ENCODE data around the gene ODR4.
"Not testable (repeated sequence)": the region's sequence is repeated elsewhere in the genome, so short reads cannot be mapped to it uniquely, and the experiment has no call there.

Gene ODR4

GRCh38 chr1:186424539-186424938, 48.9 kb downstream of the ODR4 start:
- DNase-seq = no peak

DNA sequence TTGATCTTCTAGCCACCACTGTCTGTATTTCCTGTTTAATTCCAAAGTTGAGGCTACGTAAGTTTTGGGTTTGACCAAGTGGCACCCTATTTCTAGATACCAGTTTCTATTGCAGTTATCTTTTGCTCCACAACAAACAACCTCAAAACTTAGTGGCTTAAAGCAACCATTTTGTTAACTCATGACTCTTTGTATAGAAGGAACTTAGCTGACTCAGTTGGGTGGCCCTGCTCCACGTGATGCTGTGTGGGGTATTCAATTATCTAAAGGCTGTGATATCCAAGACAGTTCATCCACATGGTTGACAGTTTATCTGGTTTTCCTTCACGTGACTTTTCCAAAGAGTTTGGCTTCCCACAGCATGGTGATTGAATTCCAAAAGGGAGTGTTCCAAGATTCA, 50.5 kb downstream of the ODR4 start:
- no peak for DNase-seq

GRCh38 chr1:186429017-186429416, 53.4 kb downstream of the ODR4 start:
- no peak for DNase-seq

- DNase-seq = no peak
Observed at GRCh38 chr1:186435336-186435735, 59.7 kb downstream of the ODR4 start.

- no peak for DNase-seq
Observed at GRCh38 chr1:186438567-186438966, 62.9 kb downstream of the ODR4 start.

DNA sequence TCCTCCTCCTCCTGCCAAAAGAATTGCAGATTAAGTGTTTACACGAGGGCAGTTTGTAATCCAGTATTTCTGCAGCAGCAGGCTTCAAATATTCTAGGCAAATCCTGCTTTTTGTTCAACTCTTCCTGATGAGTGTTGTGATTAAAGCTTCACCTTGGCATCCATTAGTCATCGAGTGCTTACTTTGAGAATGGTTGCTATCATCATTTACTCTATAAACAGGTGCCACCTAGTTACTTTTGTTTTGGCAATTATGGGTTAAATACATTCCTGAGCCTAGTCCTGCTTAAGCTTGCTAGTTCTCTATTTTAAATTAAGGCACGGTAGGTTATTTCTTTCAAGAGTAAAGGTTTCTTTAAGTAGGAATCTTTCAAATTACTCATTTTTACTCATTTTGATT, 64.9 kb downstream of the ODR4 start:
- no peak for DNase-seq

- DNase-seq = no peak
Observed at GRCh38 chr1:186442651-186443375, 67.2 kb downstream of the ODR4 start.

- DNase-seq = no peak
Observed at GRCh38 chr1:186443638-186444037, 68.0 kb downstream of the ODR4 start.

- no peak for DNase-seq
Observed at GRCh38 chr1:186446152-186446551, 70.5 kb downstream of the ODR4 start.

DNA sequence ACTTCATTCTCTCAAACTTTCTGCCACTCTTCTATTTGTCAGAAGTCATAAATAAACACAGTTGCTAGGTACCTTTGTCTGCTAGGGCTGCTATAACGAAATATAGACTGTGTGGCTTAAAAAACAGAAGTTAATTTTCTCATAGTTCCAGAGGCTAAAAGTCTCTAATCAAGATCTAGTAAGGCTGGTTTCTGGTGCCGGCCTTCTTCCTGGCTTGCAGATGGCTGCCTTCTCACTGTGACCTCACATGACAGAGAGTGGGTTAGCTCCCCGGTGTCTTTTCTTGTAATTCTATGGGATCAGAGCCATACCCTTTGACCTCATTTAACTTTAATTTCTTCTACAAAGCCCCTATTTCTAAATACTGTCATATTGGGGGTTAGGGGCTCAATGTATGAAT, 79.3 kb downstream of the ODR4 start:
- no peak for DNase-seq

DNA sequence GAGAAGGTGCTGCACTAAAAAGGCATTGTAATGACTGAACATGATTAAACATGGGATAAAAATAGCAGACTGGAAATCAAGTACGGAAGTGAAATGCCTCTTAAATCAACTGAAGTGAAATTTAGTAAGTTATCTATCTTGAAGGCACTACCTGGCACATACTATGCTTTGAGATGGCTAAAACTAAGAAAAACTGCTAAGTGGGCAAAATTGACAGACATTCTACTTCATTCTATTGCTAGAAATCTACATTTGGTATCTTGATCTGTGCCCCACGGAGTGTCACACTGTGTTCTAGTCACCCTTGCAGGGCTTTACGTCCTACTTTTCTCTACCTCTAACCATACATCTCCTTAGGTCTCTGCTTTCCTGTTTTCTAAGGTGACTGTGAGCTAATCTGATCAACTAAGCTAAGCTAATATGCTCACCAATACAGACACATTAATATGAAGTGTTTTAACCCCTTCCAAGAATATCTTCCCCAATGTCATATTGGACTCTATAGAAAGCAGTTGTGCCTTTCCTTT, 81.2 kb downstream of the ODR4 start:
- DNase-seq = no peak

DNA sequence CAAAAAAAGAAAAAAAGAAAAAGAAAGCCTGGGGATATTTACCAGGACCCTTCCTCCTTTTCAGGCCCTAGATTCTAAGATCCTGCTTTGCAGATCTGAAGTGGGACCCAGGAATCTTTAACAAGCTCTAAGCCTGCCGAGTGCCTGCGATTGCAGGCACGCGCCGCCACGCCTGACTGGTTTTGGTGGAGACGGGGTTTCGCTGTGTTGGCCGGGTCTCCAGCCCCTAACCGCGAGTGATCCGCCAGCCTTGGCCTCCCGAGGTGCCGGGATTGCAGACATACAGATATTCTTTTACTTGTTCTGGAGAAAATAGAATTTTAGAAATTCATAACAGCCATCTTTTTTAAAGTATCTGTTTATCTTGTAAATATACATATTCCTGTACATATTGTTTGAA, 83.5 kb downstream of the ODR4 start:
- not testable (repeated sequence) for DNase-seq

GRCh38 chr1:186461014-186461413, 85.4 kb downstream of the ODR4 start, which contains the start of gene PDC:
PDC (minus strand) TSS chr1:186461114; CDS start chr1:186449459, 11,655 bp downstream.
- no peak for DNase-seq

DNA sequence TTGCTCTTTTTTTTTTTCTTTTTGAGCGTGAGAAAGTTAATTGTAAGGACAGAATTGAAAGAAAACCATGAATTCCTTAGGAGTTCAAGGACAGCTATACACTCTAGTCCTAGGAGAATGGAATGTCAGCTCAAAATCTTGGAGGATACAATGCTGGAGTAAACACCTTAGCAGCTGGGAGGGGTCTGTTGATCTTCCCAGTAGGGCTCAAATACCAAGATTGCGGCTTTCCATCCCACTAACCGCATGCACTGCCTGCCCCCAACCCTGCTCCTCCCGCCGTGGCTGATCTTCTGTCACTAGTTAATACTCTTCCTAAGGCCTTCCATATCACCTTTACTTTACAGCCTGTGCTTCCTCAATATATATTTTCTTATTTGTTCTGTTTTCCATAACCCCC, 87.9 kb downstream of the ODR4 start:
- DNase-seq = no peak

GRCh38 chr1:186463926-186464325, 88.3 kb downstream of the ODR4 start:
- no peak for DNase-seq

- not testable (repeated sequence) for DNase-seq
Observed at GRCh38 chr1:186465491-186465890, 89.9 kb downstream of the ODR4 start.

DNA sequence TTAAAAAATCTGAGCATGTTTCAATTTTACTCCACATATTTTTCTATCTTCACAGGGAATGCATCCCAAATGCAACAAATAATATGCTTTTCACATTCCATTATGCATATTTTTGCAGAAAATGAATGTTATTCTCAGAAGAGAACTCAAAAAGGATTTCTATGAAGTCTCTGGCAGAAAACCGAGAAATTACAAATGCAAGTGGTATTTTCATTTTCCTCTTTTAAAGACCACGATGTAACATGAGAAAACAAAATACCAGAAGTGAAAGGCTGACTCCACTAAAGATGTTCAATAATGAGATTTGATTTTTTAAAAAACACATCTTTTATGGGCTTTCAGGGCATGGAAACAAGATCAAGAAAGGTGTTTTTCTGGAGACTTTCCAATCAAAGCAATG, 90.3 kb downstream of the ODR4 start:
- DNase-seq = no peak
